GM12874 (cell line): Measurements from ENCODE around the gene SRRM2.

Source experiments
- TF ChIP-seq, protein P1 (sequence below): IDR thresholded peaks from 2 replicates; pipeline ENCODE4 v1.5.1; 2011; ENCODE audit warnings: low read depth, mild to moderate bottlenecking, control low read depth, low read length, moderate library complexity; ENCODE audit not compliant: insufficient read depth

The SRRM2 gene

DNA sequence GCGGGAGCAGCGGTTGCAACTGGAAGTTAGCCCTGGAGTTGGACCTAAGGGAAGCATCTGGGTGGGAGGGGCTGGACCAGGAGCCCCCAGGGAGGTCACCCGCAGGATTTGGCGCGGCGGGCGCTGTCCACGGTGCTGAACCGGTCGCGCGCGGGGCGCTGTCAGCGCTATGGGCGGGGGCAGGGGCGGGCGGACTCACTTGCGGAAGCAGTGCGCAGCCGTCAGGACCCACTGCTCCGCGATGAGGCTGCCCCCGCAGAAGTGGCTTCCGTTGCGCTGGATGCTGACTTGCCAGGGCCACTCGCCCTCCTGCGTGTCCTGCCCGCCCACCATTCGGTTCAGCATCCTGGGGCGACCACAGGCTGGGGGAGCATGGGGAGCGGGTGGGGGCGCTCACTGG, 36.9 kb upstream of the SRRM2 start:
- TF ChIP-seq, protein P1, sequence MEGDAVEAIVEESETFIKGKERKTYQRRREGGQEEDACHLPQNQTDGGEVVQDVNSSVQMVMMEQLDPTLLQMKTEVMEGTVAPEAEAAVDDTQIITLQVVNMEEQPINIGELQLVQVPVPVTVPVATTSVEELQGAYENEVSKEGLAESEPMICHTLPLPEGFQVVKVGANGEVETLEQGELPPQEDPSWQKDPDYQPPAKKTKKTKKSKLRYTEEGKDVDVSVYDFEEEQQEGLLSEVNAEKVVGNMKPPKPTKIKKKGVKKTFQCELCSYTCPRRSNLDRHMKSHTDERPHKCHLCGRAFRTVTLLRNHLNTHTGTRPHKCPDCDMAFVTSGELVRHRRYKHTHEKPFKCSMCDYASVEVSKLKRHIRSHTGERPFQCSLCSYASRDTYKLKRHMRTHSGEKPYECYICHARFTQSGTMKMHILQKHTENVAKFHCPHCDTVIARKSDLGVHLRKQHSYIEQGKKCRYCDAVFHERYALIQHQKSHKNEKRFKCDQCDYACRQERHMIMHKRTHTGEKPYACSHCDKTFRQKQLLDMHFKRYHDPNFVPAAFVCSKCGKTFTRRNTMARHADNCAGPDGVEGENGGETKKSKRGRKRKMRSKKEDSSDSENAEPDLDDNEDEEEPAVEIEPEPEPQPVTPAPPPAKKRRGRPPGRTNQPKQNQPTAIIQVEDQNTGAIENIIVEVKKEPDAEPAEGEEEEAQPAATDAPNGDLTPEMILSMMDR: no peak

GRCh38 chr16:2715966-2716885, 36.2 kb upstream of the SRRM2 start:
- TF ChIP-seq, protein P1: no peak

- TF ChIP-seq, protein P1: no peak
Observed at GRCh38 chr16:2716948-2717347, 35.5 kb upstream of the SRRM2 start.

- TF ChIP-seq, protein P1: no peak
Observed at GRCh38 chr16:2717383-2718263, 34.8 kb upstream of the SRRM2 start.

- TF ChIP-seq, protein P1: no peak
Observed at GRCh38 chr16:2719328-2720063, 32.9 kb upstream of the SRRM2 start.

DNA sequence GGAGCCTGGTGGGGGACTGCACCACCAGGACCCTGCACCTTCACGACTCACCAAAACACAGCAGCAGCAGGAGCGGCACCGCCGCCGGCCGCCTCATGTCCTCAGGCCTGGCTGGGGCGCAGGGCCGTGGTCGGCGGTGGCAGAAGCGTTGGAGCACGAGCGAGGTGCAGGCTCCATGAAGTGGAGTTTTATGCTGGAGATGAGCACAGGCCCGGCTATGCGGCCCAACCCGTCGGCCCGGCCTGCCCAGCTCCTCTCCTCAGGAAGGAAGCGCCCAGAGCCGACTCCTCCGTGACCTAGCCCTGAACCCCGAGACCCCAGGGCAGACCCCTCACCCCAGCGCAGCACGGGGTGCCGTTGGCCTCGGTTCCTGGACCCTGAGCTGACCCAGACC, 32.4 kb upstream of the SRRM2 start, which contains the start of gene PRSS27:
PRSS27 (minus strand) TSS at position 161 of the 394 bp plus-strand sequence; CDS start at position 97, 64 bp downstream.
- TF ChIP-seq, protein P1: no peak
